T-helper 1 cell (primary cell): ENCODE data around the gene ELFN2.
"Not testable (repeated sequence)": the region's sequence is repeated elsewhere in the genome, so short reads cannot be mapped to it uniquely, and the experiment has no call there.

Experiments
- DNase-seq, 5 donors: peaks; one replicate each; pipeline ENCODE4 v3.0.0-alpha.2; 2012 to 2020

The ELFN2 gene

GRCh38 chr22:37333724-37334460 is 93.4 kb downstream of the ELFN2 start:
- DNase-seq = no peak

GRCh38 chr22:37331856-37332536 is 95.3 kb downstream of the ELFN2 start:
- DNase-seq = no peak

GRCh38 chr22:37331034-37331428 is 96.2 kb downstream of the ELFN2 start:
- no peak for DNase-seq

- DNase-seq = peak in 2 of 5 donors; percentile 18 to 52
These were observed 96.9 kb downstream of the ELFN2 start for GRCh38 chr22:37330200-37331033.

GRCh38 chr22:37329238-37330140 is 97.8 kb downstream of the ELFN2 start:
- DNase-seq = no peak

GRCh38 chr22:37328538-37329237 is 98.6 kb downstream of the ELFN2 start:
- not testable (repeated sequence) for DNase-seq

GRCh38 chr22:37328017-37328416 is 99.3 kb downstream of the ELFN2 start:
- no peak for DNase-seq

- no peak for DNase-seq
These were observed 100.6 kb downstream of the ELFN2 start for GRCh38 chr22:37326726-37327125.

- DNase-seq = no peak
These were observed 102.3 kb downstream of the ELFN2 start for GRCh38 chr22:37325039-37325395.

- DNase-seq = no peak
These were observed 102.8 kb downstream of the ELFN2 start for GRCh38 chr22:37324340-37325038.

- no peak for DNase-seq
These were observed 106.3 kb downstream of the ELFN2 start for GRCh38 chr22:37320726-37321677.

GRCh38 chr22:37319469-37319868 is 107.8 kb downstream of the ELFN2 start:
- no peak for DNase-seq

GRCh38 chr22:37318364-37319109 is 108.7 kb downstream of the ELFN2 start:
- no peak for DNase-seq
